GM19035 (cell line): ENCODE results near the gene ARHGAP6.
"Not testable (repeated sequence)": the region's sequence is repeated elsewhere in the genome, so short reads cannot be mapped to it uniquely, and the experiment has no call there.

Experiments used
- ATAC-seq: cut with Tn5 transposase; IDR thresholded peaks from one replicate; pipeline ENCODE4 v1.9.1; 2021; ENCODE audit not compliant: unreplicated experiment

Gene ARHGAP6

GRCh38 chrX:11579636-11580600 lies 85.8 kb downstream of the ARHGAP6 start:
- ATAC-seq: no peak

- ATAC-seq: not testable (repeated sequence)
Measured at GRCh38 chrX:11578301-11578700, 87.4 kb downstream of the ARHGAP6 start.

- no peak for ATAC-seq
Measured at GRCh38 chrX:11577603-11578002, 88.1 kb downstream of the ARHGAP6 start.

DNA sequence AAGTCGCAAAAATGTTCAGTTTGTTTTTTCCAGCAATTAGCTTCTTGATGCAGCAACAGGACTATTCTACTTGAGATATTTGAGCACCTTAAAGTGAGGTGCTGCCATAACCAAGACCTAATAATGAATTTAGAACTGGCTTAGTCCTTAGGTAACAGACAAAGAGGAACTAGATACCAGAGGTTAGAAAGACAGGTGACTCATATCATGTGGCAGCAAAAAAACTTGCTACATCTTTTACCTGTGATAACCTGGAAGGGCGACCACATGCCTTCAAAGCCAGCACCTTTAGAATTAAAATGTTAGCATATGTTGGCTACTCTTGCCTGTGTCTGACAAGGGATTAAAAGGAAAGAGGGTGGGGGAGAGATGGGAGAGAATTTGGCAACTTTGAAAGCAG lies 90.4 kb downstream of the ARHGAP6 start:
- no peak for ATAC-seq

DNA sequence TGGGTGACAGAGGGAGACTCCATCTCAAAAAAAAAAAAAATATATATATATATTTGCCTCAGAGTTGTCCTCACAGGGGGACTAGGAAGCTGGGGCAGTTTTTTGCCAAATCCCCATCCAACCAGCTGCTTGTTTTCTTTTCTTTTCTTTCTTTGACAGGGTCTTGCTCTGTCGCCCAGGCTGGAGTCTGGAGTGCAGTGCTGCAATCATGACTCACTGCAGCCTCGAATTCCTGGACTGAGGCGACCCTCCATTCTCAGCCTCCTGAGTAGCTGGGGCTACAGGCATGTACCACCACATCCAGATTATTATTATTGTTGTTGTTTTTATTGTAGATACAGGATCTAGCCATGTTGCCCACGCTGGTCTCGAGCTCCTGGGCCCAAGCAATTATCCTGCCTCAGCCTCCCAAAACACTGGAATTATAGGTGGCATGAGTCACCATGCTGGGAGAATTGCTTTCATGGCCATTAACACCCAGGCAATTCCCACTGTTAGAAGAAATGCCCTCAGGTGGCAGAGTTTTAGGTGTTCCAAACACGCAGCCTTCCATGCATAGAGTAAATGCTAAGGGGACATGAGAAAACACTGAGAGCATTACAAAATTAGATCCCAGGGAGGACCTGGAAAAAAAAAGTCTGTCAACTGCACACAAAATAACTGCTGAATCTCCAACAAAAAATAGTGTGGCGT lies 98.0 kb downstream of the ARHGAP6 start:
- ATAC-seq: no peak

DNA sequence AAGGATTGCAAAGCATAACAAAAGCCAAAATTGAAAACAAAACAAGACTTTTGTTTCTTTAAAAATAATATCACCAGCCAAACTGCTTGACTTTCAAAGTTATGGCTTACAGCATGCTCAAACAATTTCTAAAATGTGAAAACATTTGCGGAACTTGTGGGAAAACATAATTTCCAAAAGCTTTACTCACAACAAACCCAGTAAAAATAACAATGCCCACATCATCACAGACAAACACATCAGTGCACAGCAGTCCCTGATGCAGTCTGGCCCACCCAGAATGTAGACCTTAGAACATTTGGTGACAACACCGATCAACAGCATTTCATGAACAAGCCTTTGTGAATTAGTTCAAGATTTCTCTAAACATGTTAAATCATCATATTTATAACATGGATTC lies 98.9 kb downstream of the ARHGAP6 start:
- no peak for ATAC-seq

DNA sequence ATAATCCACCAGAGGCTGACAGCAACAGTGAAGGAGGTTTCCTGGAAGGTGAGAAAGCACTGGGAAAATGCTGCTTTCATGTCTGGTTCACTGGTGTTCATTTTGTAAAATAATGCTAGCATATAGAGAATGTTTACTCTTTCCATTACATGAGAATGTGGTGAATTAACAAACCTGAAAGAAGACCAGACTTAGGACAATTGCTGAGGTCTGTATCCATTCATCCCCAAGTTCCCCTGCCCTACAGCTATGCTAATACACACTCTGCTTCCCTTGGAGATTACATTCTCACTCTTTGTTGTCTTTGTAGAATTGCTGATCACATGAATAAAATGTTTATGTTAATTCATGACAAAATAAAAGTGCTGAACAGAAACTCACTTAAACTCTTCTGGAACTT lies 99.5 kb downstream of the ARHGAP6 start:
- ATAC-seq: no peak

GRCh38 chrX:11564546-11564945 lies 101.2 kb downstream of the ARHGAP6 start:
- ATAC-seq: no peak

GRCh38 chrX:11562570-11562969 lies 103.2 kb downstream of the ARHGAP6 start:
- no peak for ATAC-seq

GRCh38 chrX:11558972-11559371 lies 106.7 kb downstream of the ARHGAP6 start:
- no peak for ATAC-seq

GRCh38 chrX:11557120-11557519 lies 108.6 kb downstream of the ARHGAP6 start:
- no peak for ATAC-seq

DNA sequence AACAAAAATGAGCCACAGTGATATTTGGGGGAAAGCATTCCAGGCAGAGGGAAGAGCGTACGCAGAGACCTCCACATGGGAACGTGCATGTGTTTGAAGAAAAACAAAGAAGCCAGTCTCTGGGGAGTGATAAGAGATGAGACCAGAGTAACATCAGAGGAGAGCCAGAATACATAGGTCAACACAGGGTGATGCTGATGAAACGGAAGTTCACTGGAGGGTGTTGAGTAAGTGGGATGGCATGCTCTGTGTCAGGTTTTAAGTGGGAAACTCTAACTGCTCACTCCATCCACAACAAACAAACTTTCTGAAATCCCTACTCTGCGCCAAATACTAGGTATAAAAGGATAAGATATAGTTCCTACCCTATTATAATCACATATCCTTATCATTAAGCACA lies 110.0 kb downstream of the ARHGAP6 start:
- no peak for ATAC-seq

DNA sequence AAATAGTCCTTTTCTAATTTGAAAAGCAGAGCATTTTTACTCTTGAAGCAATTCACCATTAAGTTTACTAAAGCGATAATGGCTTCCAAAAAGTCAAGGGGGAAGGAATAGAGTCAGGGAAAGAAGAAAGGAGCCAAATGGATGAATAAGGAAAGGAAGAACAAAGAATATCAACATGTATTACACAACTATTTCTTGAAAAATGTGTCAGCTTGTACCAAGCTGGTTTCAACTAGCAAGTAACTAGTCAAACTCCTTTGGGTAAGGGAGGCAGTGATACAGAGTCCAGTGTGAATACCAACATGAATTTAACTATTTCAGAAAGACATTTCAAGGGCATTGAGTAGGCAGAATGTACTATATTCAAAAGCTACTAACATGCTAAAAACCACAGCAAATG lies 112.1 kb downstream of the ARHGAP6 start:
- ATAC-seq: no peak

DNA sequence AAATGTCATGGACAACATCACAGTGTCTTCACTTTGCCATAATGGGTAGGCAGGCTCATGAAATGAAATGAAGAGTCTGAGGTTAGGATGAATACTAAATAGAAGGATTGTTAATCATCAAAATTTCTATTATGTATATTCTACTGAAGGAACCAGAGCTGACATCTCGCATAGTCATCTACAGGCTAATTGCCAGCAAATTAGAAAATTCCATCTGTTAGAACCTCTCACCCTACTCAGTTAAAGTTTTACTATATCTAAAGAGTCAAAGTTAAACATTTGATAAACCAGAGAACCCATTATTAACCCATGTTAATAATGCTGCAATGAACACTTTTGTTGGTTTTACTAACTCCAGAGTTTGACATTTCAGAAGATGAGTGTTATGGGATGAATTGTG lies 114.6 kb downstream of the ARHGAP6 start:
- ATAC-seq: no peak

DNA sequence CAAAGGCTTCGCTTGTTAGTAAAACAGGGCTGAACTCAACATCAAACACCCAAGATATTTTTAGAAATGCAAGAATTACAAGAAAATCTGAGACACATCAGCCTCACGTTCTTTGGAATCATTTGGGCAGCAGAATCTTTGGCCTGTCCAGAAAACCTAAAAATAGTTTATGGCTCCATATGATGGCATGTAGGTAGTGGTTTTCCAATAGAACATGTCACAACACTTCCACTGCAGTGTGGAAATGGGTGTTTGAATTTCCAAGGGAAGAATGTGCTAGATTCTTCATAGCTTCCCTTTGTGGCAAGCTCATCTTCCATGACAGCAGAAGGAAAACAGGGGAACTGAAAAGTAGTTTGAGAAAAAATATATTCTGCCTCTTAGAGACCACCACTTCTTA lies 118.8 kb downstream of the ARHGAP6 start:
- ATAC-seq: no peak

- no peak for ATAC-seq
Measured at GRCh38 chrX:11543249-11543648, 122.5 kb downstream of the ARHGAP6 start.

GRCh38 chrX:11541510-11541909 lies 124.2 kb downstream of the ARHGAP6 start:
- no peak for ATAC-seq

DNA sequence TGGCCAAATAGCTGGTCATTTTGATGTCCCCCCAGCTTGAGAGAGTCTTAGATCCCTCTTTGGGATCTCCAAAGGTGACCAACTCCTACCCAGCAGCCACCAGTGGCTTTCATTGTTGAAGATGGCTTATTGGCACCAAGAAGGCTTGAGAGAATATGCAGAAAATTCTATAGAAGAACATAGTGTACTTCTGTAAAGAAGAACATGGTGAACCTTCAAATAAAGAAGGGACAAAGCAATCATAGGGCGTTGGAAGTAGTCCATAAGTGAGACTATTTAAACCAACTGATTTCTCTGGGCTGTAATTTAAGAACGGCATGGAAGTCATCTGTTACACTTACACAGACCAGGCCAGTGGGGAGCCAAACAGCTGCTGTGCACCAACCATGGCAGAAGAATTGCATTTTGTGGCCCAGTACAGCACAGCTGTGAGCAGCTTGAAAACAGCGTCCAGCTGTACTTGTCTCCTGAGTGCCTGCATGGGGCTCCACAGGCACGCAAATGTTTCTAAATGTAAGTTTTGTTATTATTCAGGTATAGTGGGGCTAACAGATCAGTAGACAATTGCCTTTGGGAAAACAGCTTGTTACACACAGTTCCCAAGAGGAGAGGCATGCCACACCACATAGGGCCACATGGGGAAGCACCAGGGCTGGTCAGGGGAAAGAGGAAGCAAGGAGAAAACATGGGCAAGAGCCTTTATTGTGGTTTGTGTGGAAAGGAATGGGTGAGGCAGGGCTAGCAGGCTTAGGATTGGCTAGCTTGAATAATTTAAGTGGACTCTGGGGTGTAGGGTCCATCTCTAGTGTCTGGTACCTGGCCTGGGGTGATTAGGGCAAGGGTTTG lies 125.0 kb downstream of the ARHGAP6 start:
- peak; percentile 82 for ATAC-seq

DNA sequence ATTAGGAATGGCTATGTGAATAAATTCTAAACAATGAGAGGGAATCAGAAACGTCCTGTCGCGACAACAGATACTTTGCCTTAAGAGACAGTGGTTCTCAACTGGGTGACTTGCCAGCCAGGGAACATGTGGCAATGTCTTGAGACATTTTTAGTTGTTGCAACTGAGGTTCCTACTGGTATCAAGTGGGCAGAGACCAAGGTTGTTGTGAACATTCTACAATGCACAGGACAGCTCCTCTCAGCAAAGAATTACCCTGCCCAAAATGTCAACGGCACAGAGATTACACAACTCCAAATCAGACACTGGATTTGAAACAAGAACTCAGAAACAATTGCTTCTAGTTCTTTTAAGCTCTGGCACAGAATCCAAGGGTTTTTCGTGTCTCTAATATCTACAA lies 128.6 kb downstream of the ARHGAP6 start:
- no peak for ATAC-seq

DNA sequence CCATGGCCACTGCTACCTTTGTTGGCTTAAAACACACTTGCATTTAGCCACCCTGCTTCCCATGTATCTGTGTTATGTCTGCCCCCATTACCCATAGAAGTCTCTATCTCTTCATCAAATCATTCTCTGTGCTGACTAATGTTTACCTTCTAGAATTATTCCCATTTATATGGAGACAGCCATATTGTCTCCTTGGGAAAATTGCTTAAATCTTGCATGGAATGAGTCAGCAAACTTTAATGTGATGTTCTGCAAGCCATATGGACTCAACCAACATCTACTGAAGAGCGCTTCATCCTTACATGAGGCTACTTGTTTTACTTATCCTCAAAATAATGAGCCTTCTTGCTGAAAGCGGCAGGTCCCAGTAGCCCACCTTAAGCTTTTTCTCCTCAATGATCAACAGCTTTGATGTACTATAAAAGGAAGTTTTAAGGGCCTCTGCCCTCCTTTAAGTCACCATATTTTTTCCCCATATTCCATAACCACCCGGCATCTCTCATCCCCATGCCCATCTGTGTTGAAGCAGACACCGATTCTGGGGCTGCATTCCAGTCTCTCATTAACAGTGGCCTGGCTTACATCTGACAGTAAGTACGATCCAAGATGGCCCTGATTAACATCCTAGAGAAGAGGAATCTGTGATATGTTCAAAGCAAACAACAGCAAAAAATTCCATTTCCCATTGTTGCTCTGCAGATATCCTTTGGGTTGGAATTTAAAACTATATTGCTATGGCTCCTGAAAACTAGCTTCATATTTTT lies 130.4 kb downstream of the ARHGAP6 start:
- ATAC-seq: no peak
